Esophagus squamous epithelium (tissue), 5 donors: ENCODE measurements around the gene IQGAP2. TPM values are rescaled to one million over a fixed set of nuclear protein-coding genes. Genes with fewer than 3 reads are reported as not detected.

Experiments
- DNase-seq: peaks from one replicate; lab custom pipeline; 2025; lab: John Stamatoyannopoulos, UW
- H3K27ac ChIP-seq, 4 donors: fragments of 200-600 bp; sonication (generic); one replicate each; pipeline ENCODE4 v1.5.1; 2016 to 2019; ENCODE audit warnings: mild to moderate bottlenecking in 1 of 4
- H3K27me3 ChIP-seq, 4 donors: fragments of 200-600 bp; sonication (generic); 1 replicate in 3 of 4; 2 replicates in 1 of 4; pipeline versions ENCODE4 v1.5.1 to v1.6.0; 2017 to 2021; ENCODE audit warnings: antibody characterized with exemption in 1 of 4
- H3K36me3 ChIP-seq, 3 donors: fragments of 200-600 bp; sonication (generic); one replicate each; pipeline ENCODE4 v1.5.1; 2016 to 2019
- H3K4me1 ChIP-seq, 3 donors: fragments of 200-600 bp; sonication (generic); one replicate each; pipeline ENCODE4 v1.5.1; 2017 to 2019
- H3K4me3 ChIP-seq, 4 donors: fragments of 200-600 bp; sonication (generic); 1 replicate in 3 of 4; 2 replicates in 1 of 4; pipeline ENCODE4 v1.5.1; 2016 to 2019; ENCODE audit warnings: mild to moderate bottlenecking in 2 of 4, moderate library complexity in 1 of 4
- H3K9me3 ChIP-seq, 3 donors: fragments of 200-600 bp; sonication (generic); one replicate each; pipeline ENCODE4 v1.5.1; 2016 to 2019
- POLR2A ChIP-seq, 4 donors: fragments of 450-650 bp; IDR thresholded peaks; one replicate each; pipeline ENCODE4 v1.6.1; 2017; ENCODE audit warnings: antibody characterized with exemption in 4 of 4, mild to moderate bottlenecking in 4 of 4, moderate library complexity in 3 of 4
- WGBS, 2 donors: methylation state at CpG; one replicate each; pipeline ENCODE4 v1.1.5; 2018; 5-methylcytosine and 5-hydroxymethylcytosine counted together
- intact Hi-C: fragments of 100-400 bp; cut with DNase I; formaldehyde crosslinking; loops from one replicate; pipeline ENCODE4 v1.15.0; 2022
- total RNA-seq, 4 donors: library from RNA; depleted of rRNA; stranded (reverse); fragments of >200 nt; gene quantifications; one replicate each; pipeline ENCODE4 v1.1.0, GENCODE V29; 2016
- TF ChIP-seq, protein P1 (sequence below), 6 experiments: fragments of 450-650 bp in 4 of 6; fragments of 200-600 bp in 2 of 6; sonication (generic) in 2 of 6; IDR thresholded peaks; one replicate each; pipeline ENCODE4 v1.5.1; 2016 to 2019; ENCODE audit warnings: antibody characterized with exemption in 6 of 6, mild to moderate bottlenecking in 4 of 6, moderate library complexity in 4 of 6
- donor health status: DM: yes; HTN: yes; CAD: no.

The IQGAP2 gene
- total RNA-seq, 4 donors from 2014 or later = 3.0 to 16.6 (median 5.9) TPM

DNA sequence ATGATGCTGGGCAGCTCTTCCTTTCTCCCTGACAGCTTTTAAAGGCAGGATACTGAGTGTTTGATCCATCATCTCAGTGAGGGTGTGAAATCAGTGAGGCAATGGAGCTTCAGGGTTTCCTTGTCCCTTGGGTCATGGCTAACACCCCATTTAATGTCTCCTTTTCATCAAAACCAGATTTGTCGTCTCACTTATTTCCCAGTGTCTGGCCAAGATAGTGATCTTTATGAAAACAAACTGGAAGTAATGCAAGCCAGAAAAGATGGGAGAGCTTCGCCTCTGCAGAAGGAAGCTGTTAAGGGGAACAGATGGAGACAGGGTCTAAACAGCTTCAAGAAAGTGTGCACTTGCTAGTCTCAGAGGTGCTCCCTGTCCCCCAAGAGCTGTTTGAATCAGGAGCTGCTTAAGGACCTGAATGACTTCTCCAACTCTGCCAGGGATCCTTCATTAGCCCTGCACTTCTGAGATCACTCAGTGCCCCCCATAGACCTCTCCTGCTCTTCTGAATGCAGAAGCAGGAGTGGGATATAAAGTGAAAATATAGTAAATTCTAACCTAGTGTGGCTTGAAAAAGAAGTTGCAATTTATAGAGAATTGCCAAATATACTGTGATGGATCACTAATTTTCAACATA, 124.0 kb downstream of the IQGAP2 start:
- no peak for DNase-seq
- H3K27ac ChIP-seq = no peak overlapping the region
- H3K36me3 ChIP-seq = no peaks in the 10 kb centered on the region
- H3K4me3 ChIP-seq = no peak overlapping the region
- peaks cover 0 to 2% (median 0%) of the 10 kb centered on the region in 3 donors for H3K4me1 ChIP-seq
- no peaks in the 10 kb centered on the region for H3K9me3 ChIP-seq
- no peak for TF ChIP-seq POLR2A (IDR thresholded peaks at IDR 0.05)
- TF ChIP-seq, protein P1, sequence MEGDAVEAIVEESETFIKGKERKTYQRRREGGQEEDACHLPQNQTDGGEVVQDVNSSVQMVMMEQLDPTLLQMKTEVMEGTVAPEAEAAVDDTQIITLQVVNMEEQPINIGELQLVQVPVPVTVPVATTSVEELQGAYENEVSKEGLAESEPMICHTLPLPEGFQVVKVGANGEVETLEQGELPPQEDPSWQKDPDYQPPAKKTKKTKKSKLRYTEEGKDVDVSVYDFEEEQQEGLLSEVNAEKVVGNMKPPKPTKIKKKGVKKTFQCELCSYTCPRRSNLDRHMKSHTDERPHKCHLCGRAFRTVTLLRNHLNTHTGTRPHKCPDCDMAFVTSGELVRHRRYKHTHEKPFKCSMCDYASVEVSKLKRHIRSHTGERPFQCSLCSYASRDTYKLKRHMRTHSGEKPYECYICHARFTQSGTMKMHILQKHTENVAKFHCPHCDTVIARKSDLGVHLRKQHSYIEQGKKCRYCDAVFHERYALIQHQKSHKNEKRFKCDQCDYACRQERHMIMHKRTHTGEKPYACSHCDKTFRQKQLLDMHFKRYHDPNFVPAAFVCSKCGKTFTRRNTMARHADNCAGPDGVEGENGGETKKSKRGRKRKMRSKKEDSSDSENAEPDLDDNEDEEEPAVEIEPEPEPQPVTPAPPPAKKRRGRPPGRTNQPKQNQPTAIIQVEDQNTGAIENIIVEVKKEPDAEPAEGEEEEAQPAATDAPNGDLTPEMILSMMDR (IDR thresholded peaks at IDR 0.05) = no peak
- H3K27me3 ChIP-seq = no peaks in the 10 kb centered on the region
- intact Hi-C loops = no loop called here
- 67 to 69% methylated on average over 2 of the region's 2 CpGs for WGBS, 2 donors

DNA sequence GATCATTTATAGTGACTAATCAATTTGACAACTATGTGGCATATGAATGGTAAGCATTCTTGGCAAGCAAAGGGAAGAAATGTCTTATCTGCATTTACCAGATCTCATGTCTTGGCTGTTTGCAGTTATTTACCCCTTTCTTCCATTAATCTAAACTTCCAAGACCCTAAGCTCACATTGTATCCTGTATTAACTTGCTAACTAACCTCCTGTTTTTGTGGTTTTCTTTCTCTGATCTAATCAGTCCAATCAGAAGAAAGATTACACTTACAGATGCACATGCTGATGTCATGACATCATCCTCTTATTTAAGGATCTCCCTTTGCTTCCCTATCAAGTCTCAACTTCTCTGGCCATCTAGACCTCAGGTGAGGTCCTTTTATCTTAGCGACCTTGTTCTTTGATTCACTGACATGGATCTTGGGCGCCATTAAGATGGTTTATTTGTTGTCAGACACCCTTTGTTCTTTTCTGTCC, 124.6 kb downstream of the IQGAP2 start:
- H3K4me3 ChIP-seq = no peak overlapping the region
- intact Hi-C loops = no loop called here
- H3K27ac ChIP-seq = no peak overlapping the region
- no peak for DNase-seq
- H3K27me3 ChIP-seq = no peaks in the 10 kb centered on the region
- H3K4me1 ChIP-seq = no peaks in the 10 kb centered on the region
- WGBS, 2 donors = 67 to 69% methylated on average over 2 of the region's 2 CpGs
- no peaks in the 10 kb centered on the region for H3K36me3 ChIP-seq
- H3K9me3 ChIP-seq = no peaks in the 10 kb centered on the region
- TF ChIP-seq, protein P1 (IDR thresholded peaks at IDR 0.05) = no peak
- no peak for TF ChIP-seq POLR2A (IDR thresholded peaks at IDR 0.05)

DNA sequence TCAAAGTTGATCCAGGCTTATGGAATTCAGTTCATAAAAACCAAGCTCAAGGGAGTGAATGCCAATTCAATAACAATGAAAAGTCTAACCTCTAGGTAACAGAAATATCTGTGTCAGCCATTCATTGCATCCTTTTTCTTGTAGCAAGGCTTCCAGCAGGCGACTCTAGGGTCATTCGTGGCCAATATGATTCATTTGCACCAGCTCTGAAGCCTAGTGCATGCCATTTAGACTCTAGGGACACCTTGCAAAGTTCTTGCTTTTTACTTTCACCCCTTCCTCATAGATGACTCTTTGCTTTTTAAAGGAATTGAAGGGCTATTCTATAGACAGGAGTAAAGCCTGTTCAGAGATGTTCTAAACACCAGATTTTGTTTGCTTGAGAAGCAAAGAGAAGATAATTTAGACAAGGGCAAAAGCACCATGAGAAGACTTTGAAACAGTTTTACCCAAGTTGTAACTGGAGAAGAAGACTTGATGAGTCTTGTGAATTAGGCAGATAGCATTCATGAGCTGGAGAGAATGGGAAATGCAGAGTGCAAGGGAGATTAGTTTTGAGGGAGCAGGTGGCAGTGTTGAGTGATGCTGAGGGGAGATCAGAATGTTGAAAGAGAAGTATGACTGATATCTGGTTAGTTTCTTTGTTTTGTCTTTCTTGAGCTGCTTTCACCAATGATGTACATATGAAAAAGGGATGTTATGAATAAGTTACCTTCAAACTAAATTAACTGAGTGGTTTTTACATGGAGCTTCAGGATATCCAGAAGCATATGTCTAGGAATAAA, 125.7 kb downstream of the IQGAP2 start:
- 65 to 95% methylated on average over 2 of the region's 2 CpGs for WGBS, 2 donors
- no peak for DNase-seq
- Histone ChIP-seq H3K9me3 (no peaks in the 10 kb centered on the region), H3K36me3 (no peaks in the 10 kb centered on the region), H3K4me3 (no peak overlapping the region), H3K27ac (no peak overlapping the region), H3K4me1 (no peaks in the 10 kb centered on the region), H3K27me3 (no peaks in the 10 kb centered on the region)
- intact Hi-C loops = no loop called here
- no peak for TF ChIP-seq POLR2A (IDR thresholded peaks at IDR 0.05)
- TF ChIP-seq, protein P1 (IDR thresholded peaks at IDR 0.05) = no peak

DNA sequence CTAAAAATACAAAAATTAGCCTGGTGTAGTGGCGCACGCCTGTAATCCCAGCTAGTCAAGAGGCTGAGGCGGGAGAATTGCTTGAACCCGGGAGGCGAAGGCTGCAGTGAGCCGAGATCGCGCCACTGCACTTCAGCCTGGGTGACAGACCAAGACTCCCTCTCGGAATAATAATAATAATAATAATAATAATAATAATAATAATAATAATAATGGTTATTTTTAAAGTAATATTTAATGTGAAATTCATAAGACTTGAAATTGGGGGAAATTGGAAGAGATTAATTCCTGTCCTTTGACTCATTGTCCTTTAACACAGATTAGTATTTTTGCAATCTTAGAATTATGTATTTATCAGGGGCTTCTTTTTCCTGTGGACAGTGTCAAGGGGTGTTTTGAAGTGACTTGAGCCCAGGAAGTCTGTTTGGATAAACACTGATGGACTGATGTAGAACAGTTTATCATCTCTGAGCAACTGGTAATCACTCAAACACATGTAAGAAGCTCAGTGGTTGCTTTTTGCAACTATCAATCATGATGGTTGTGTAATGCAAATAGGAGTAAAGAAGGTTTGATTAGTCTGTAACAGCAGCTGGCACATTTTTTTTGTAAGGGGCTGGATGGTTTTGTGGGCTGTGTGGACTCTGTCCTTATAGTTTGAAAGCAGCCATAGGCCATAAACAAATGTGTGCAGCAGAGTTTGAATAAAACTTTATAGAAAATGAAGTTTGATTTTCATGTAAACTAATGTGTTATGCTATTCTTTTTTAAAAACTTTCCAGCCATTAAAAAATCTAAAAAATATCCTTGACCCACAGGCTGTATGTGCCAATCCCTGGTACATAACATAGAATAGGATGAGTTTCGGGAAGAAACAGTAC, 126.6 kb downstream of the IQGAP2 start:
- H3K27ac ChIP-seq = no peak overlapping the region
- no peaks in the 10 kb centered on the region for H3K4me1 ChIP-seq
- 90 to 93% methylated on average over 9 to 10 of the region's 10 CpGs for WGBS, 2 donors
- H3K36me3 ChIP-seq = no peaks in the 10 kb centered on the region
- TF ChIP-seq, protein P1 (IDR thresholded peaks at IDR 0.05) = no peak
- TF ChIP-seq POLR2A (IDR thresholded peaks at IDR 0.05) = no peak
- no peaks in the 10 kb centered on the region for H3K9me3 ChIP-seq
- H3K4me3 ChIP-seq = no peak overlapping the region
- no peaks in the 10 kb centered on the region for H3K27me3 ChIP-seq
- no peak for DNase-seq
- intact Hi-C loops = no loop called here
